HepG2 (cell line): ENCODE results near the gene CCDC82. TPM values are rescaled to one million over a fixed set of nuclear protein-coding genes. Genes with fewer than 3 reads are reported as not detected.

Experiments
- ATAC-seq: fragments of 200-7000 bp; cut with Tn5 transposase; 3 replicates; pipeline ENCODE4 v1.9.1; 2020; ENCODE audit warnings: mild to moderate bottlenecking, moderate library complexity
- BruUV-seq: library from RNA; stranded (reverse); fragments of 400-500 nt; replicated peaks from 2 replicates; lab custom pipeline; 2021; lab: Mats Ljungman, UMichigan
- CTCF ChIA-PET: fragments of 300-600 bp; formaldehyde crosslinking; extraction: SDS; loops from one replicate; lab custom pipeline; 2021; ENCODE audit warnings: low total read pairs, inconsistent platforms, low intra/inter-chr PET ratio; lab: Yijun Ruan, JAX
- POLR2A ChIA-PET: fragments of 350-600 bp; sonication (Branson Sonifier 250); formaldehyde crosslinking; loops from one replicate; lab custom pipeline; 2020; ENCODE audit warnings: antibody characterized with exemption, inconsistent platforms; lab: Yijun Ruan, JAX
- DNase-seq: peaks from one replicate; pipeline ENCODE4 v3.0.0-alpha.2; 2015; ENCODE audit warnings: low spot score
- FAIRE-seq: peaks from 3 replicates; lab custom pipeline; 2011; peaks lifted over from hg19 to GRCh38; lab: Jason Lieb, UNC
- H2AFZ ChIP-seq: one replicate; pipeline ENCODE4 v1.6.1; 2011; ENCODE audit warnings: low read length, inconsistent platforms
- H3K27ac ChIP-seq: fragments of 300-600 bp; 3 replicates; pipeline ENCODE4 v1.8.0; 2011; ENCODE audit warnings: mixed run types, mild to moderate bottlenecking, mixed read lengths, low read length, inconsistent platforms; ENCODE audit not compliant: insufficient read depth; ENCODE audit errors: extremely low read length
- H3K27me3 ChIP-seq, 2 experiments: fragments of 200-600 bp in 1 of 2; 2 replicates in 1 of 2; 3 replicates in 1 of 2; pipeline versions ENCODE4 v1.6.0 to v1.8.0; 2011; ENCODE audit warnings: low read length in 2 of 2, mild to moderate bottlenecking in 2 of 2, moderate library complexity in 2 of 2, inconsistent platforms in 1 of 2; ENCODE audit not compliant: insufficient read depth in 2 of 2, control insufficient read depth in 1 of 2
- H3K36me3 ChIP-seq, 2 experiments: fragments of 200-600 bp in 1 of 2; replicated peaks in 1 of 2; 2 replicates in 1 of 2; 3 replicates in 1 of 2; pipeline versions ENCODE4 v1.5.1 to v1.8.0; 2011; ENCODE audit warnings: low read length in 2 of 2, inconsistent platforms in 1 of 2; ENCODE audit not compliant: insufficient read depth in 2 of 2, control insufficient read depth in 1 of 2
- H3K4me1 ChIP-seq: 2 replicates; pipeline ENCODE4 v1.5.1; 2012; ENCODE audit warnings: low read length, inconsistent platforms; ENCODE audit not compliant: insufficient read depth
- H3K4me2 ChIP-seq: 2 replicates; pipeline ENCODE4 v1.6.0; 2011; ENCODE audit warnings: low read depth, low read length, inconsistent platforms
- H3K4me3 ChIP-seq, 3 experiments: fragments of 200-600 bp in 1 of 3; sonication (generic), shearing (Covaris generic) in 1 of 3; replicated peaks in 1 of 3; 2 replicates each; pipeline ENCODE4 v1.5.1; 2011 to 2016; ENCODE audit warnings: low read length in 3 of 3, inconsistent platforms in 2 of 3, low read depth in 2 of 3, mild to moderate bottlenecking in 2 of 3, control low read depth in 1 of 3, mixed read lengths in 1 of 3; ENCODE audit not compliant: insufficient read depth in 1 of 3
- H3K79me2 ChIP-seq: one replicate; pipeline ENCODE4 v1.6.1; 2011; ENCODE audit warnings: low read length, inconsistent platforms; ENCODE audit not compliant: insufficient read depth
- H3K9ac ChIP-seq: 2 replicates; pipeline ENCODE4 v1.6.0; 2011; ENCODE audit warnings: mild to moderate bottlenecking, low read depth, low read length, inconsistent platforms; ENCODE audit not compliant: insufficient read depth
- H3K9me3 ChIP-seq: 2 replicates; pipeline ENCODE4 v1.5.1; 2012; ENCODE audit warnings: mild to moderate bottlenecking, low read length
- H4K20me1 ChIP-seq: 2 replicates; pipeline ENCODE4 v1.6.0; 2011; ENCODE audit warnings: inconsistent platforms, mild to moderate bottlenecking, low read length, moderate library complexity; ENCODE audit not compliant: insufficient read depth
- ARID4A ChIP-seq: sonication (generic); formaldehyde crosslinking; IDR thresholded peaks from 2 replicates; pipeline ENCODE4 v1.5.0; 2020; ENCODE audit warnings: mild to moderate bottlenecking, missing genetic modification reagents, borderline replicate concordance
- ETV6 ChIP-seq: sonication (generic); formaldehyde crosslinking; conservative IDR thresholded peaks from 2 replicates; pipeline ENCODE4 v1.4.0; 2020; ENCODE audit warnings: missing genetic modification reagents
- NFATC3 ChIP-seq: sonication (generic); formaldehyde crosslinking; IDR thresholded peaks from 2 replicates; pipeline ENCODE4 v1.5.1; 2020; ENCODE audit warnings: mild to moderate bottlenecking, missing genetic modification reagents
- THAP8 ChIP-seq: sonication (generic); formaldehyde crosslinking; IDR thresholded peaks from 2 replicates; pipeline ENCODE4 v1.5.1; 2020; ENCODE audit warnings: missing genetic modification reagents, mild to moderate bottlenecking, borderline replicate concordance
- ZBTB40 ChIP-seq, 2 experiments: fragments of 450-650 bp in 1 of 2; sonication (generic) in 1 of 2; formaldehyde crosslinking in 1 of 2; IDR thresholded peaks; 2 replicates each; pipeline versions ENCODE4 v1.6.1 to v1.8.0; 2016 to 2022; ENCODE audit warnings: antibody characterized with exemption in 1 of 2, mild to moderate bottlenecking in 1 of 2, missing genetic modification reagents in 1 of 2
- ZNF784 ChIP-seq: sonication (generic); formaldehyde crosslinking; IDR thresholded peaks from 2 replicates; pipeline ENCODE4 v1.5.1; 2020; ENCODE audit warnings: missing genetic modification reagents, mild to moderate bottlenecking, borderline replicate concordance
- ZSCAN22 ChIP-seq: sonication (generic); formaldehyde crosslinking; IDR thresholded peaks from 2 replicates; pipeline ENCODE4 v1.4.0; 2020; ENCODE audit warnings: mild to moderate bottlenecking, missing genetic modification reagents
- WGBS: methylation state at CpG from one replicate; pipeline ENCODE4 v1.1.6; 2017; ENCODE audit warnings: low lambda C conversion rate; 5-methylcytosine and 5-hydroxymethylcytosine counted together
- in situ Hi-C: cut with HindIII; loops from 2 replicates; pipeline ENCODE4 v1.10.0; 2017; ENCODE audit warnings: low pct_unique_long_range_greater_than_20kb; ENCODE audit not compliant: extremely low pct_ligation_motif_present
- intact Hi-C: fragments of 100-400 bp; cut with micrococcal nuclease; formaldehyde crosslinking; loops from one replicate; pipeline ENCODE4 v1.10.0; 2022; ENCODE audit not compliant: unreplicated experiment
- polyA plus RNA-seq, 8 experiments: library from polyadenylated mRNA; depleted of rRNA in 3 of 8; stranded (reverse) in 7 of 8; unstranded in 1 of 8; fragments of >200 nt; fragmentation: Illumina TruSeq in 4 of 8; extraction: Trizol in 4 of 8; gene quantifications; 2 replicates each; pipeline versions ENCODE4 v1.2.1 to v1.2.3, GENCODE V29; 2011 to 2016; ENCODE audit warnings: low read depth in 4 of 8, missing spikeins in 1 of 8, mixed read lengths in 1 of 8; ENCODE audit not compliant: insufficient read depth in 1 of 8
- total RNA-seq, 5 experiments: library from RNA; depleted of rRNA; stranded (reverse); fragments of >200 nt; fragmentation: Illumina TruSeq; extraction: Trizol; gene quantifications; 2 replicates each; pipeline ENCODE4 v1.2.3, GENCODE V29; 2016; ENCODE audit warnings: low read depth in 1 of 5

The CCDC82 gene
- total and polyA plus RNA-seq, 2 of the 13 experiments (the other 11 are each of a cell fraction or from before 2014, with no cell fraction given) = 19.7 to 25.7 TPM

- TF ChIP-seq ARID4A (CRISPR knock-in tag) = no peak
- no peak for TF ChIP-seq ZNF784 (CRISPR knock-in tag)
- TF ChIP-seq NFATC3 (CRISPR knock-in tag) = no peak
These were observed 85.7 kb downstream of the CCDC82 start (continued) for GRCh38 chr11:96303980-96304379.

- no peak overlapping the region for H3K4me2 ChIP-seq
- peaks cover 15% of the 10 kb centered on the region for H4K20me1 ChIP-seq
- ChIA-PET CTCF (no interaction called here), POLR2A (no interaction called here)
- peaks cover 13% of the 10 kb centered on the region for H3K4me1 ChIP-seq
- ATAC-seq (no peak), FAIRE-seq (no peak), DNase-seq (no peak)
- H3K36me3 ChIP-seq = peaks cover 4 to 7% of the 10 kb centered on the region in 2 experiments; a peak in 2 of 5 replicates
- WGBS = 79% methylated on average over 1 of the region's 1 CpG
- in situ Hi-C loops = no loop called here
- H3K9me3 ChIP-seq = no peaks in the 10 kb centered on the region
- no peak overlapping the region for H3K4me3 ChIP-seq
- no peak overlapping the region for H2AFZ ChIP-seq
- H3K27me3 ChIP-seq = no peaks in the 10 kb centered on the region
- peaks cover 47% of the 10 kb centered on the region for H3K79me2 ChIP-seq
- no peak overlapping the region for H3K9ac ChIP-seq
- no TSS peak for BruUV-seq
- no peak overlapping the region for H3K27ac ChIP-seq
- intact Hi-C loops = no loop called here
- TF ChIP-seq ETV6 (CRISPR knock-in tag) (no peak), THAP8 (CRISPR knock-in tag) (no peak), ZBTB40 (IDR thresholded peaks at IDR 0.05) (no peak), ZBTB40 (CRISPR knock-in tag; IDR thresholded peaks at IDR 0.05) (no peak), ZSCAN22 (CRISPR knock-in tag) (no peak)
These were observed 86.6 kb downstream of the CCDC82 start for GRCh38 chr11:96303064-96303463.
